Nephron (organoid): ENCODE data around the gene ERVK3-1.
A peak's percentile ranks its signal among the peaks of the same experiment; 100 is the strongest.
"Not testable (repeated sequence)": the region's sequence is repeated elsewhere in the genome, so short reads cannot be mapped to it uniquely, and the experiment has no call there.

Experiments used
- H3K27ac Mint-ChIP-seq, 3 experiments: 2 replicates each; pipeline ENCODE4 v1.8.0; 2020; ENCODE audit warnings: mixed read lengths in 3 of 3, mild to moderate bottlenecking in 2 of 3, moderate library complexity in 1 of 3
- H3K27me3 Mint-ChIP-seq: 2 replicates; pipeline ENCODE4 v1.8.0; 2021; ENCODE audit warnings: low read depth, mild to moderate bottlenecking, moderate library complexity, mixed read lengths
- H3K36me3 Mint-ChIP-seq: 2 replicates; pipeline ENCODE4 v1.8.0; 2020; ENCODE audit warnings: low read depth, mixed read lengths
- H3K4me1 Mint-ChIP-seq: 2 replicates; pipeline ENCODE4 v1.8.0; 2020; ENCODE audit warnings: mixed read lengths
- H3K4me3 Mint-ChIP-seq, 3 experiments: 2 replicates each; pipeline ENCODE4 v1.8.0; 2020; ENCODE audit warnings: mild to moderate bottlenecking in 3 of 3, mixed read lengths in 3 of 3, moderate library complexity in 2 of 3
- H3K9me3 Mint-ChIP-seq: 2 replicates; pipeline ENCODE4 v1.8.0; 2020; ENCODE audit warnings: mixed read lengths
- CTCF ChIP-seq, 3 experiments: fragments of 200-600 bp; sonication (generic); IDR thresholded peaks; one replicate each; pipeline ENCODE4 v1.5.0; 2021; ENCODE audit warnings: antibody characterized with exemption in 3 of 3; ENCODE audit not compliant: unreplicated experiment in 3 of 3

ERVK3-1 gene

GRCh38 chr19:58305065-58305931 lies at the start of gene ERVK3-1:
Gene ERVK3-1 (plus strand): TSS chr19:58305377. CDS start chr19:58312169, 6,792 bp downstream.
- Mint-ChIP-seq H3K9me3 (peaks cover 5% of the 10 kb centered on the region), H3K4me1 (peaks cover 22% of the 10 kb centered on the region), H3K27me3 (no peaks in the 10 kb centered on the region), H3K4me3 (peak within 1 kb of the TSS; percentile 96 to 100 (median 99)), H3K27ac (peak within 1 kb of the TSS; percentile 83 to 96 (median 89)), H3K36me3 (peaks cover 84% of the 10 kb centered on the region)
- no peak for TF ChIP-seq CTCF (IDR thresholded peaks at IDR 0.05; ENCODE audit: unreplicated experiment in 3 of 3)

GRCh38 chr19:58258259-58258658 lies 46.9 kb upstream of the ERVK3-1 start:
- not testable (repeated sequence) for H3K4me1 Mint-ChIP-seq, H3K27ac Mint-ChIP-seq, H3K27me3 Mint-ChIP-seq, H3K4me3 Mint-ChIP-seq
- Mint-ChIP-seq H3K36me3 (peaks cover 100% of the 10 kb centered on the region), H3K9me3 (peaks cover 92% of the 10 kb centered on the region)

GRCh38 chr19:58261600-58261967 lies 43.6 kb upstream of the ERVK3-1 start:
- TF ChIP-seq CTCF (IDR thresholded peaks at IDR 0.05; ENCODE audit: unreplicated experiment in 3 of 3): no peak
- Mint-ChIP-seq H3K27me3 (peaks cover 3% of the 10 kb centered on the region), H3K27ac (no peak overlapping the region), H3K36me3 (peaks cover 100% of the 10 kb centered on the region), H3K9me3 (peaks cover 87% of the 10 kb centered on the region), H3K4me1 (no peaks in the 10 kb centered on the region), H3K4me3 (no peak overlapping the region)

- Mint-ChIP-seq H3K27ac (no peak overlapping the region), H3K4me3 (no peak overlapping the region), H3K4me1 (no peaks in the 10 kb centered on the region), H3K36me3 (peaks cover 100% of the 10 kb centered on the region), H3K27me3 (peaks cover 3% of the 10 kb centered on the region), H3K9me3 (peaks cover 86% of the 10 kb centered on the region)
- TF ChIP-seq CTCF (IDR thresholded peaks at IDR 0.05; ENCODE audit: unreplicated experiment in 3 of 3): no peak
These were observed 42.9 kb upstream of the ERVK3-1 start for GRCh38 chr19:58261968-58262921.

- H3K27ac Mint-ChIP-seq: no peak overlapping the region
- no peaks in the 10 kb centered on the region for H3K27me3 Mint-ChIP-seq
- no peaks in the 10 kb centered on the region for H3K4me1 Mint-ChIP-seq
- H3K36me3 Mint-ChIP-seq: peaks cover 99% of the 10 kb centered on the region
- H3K4me3 Mint-ChIP-seq: no peak overlapping the region
- peaks cover 83% of the 10 kb centered on the region for H3K9me3 Mint-ChIP-seq
- TF ChIP-seq CTCF (IDR thresholded peaks at IDR 0.05; ENCODE audit: unreplicated experiment in 3 of 3): no peak
These were observed 42.3 kb upstream of the ERVK3-1 start for GRCh38 chr19:58262922-58263296.

- Mint-ChIP-seq H3K27me3 (no peaks in the 10 kb centered on the region), H3K4me1 (no peaks in the 10 kb centered on the region), H3K27ac (no peak overlapping the region)
These were observed 40.1 kb upstream of the ERVK3-1 start for GRCh38 chr19:58265100-58265499.

More at GRCh38 chr19:58265100-58265499, 40.1 kb upstream of the ERVK3-1 start:
- no peak overlapping the region for H3K4me3 Mint-ChIP-seq
- TF ChIP-seq CTCF (IDR thresholded peaks at IDR 0.05; ENCODE audit: unreplicated experiment in 3 of 3): no peak
- peaks cover 76% of the 10 kb centered on the region for H3K9me3 Mint-ChIP-seq
- H3K36me3 Mint-ChIP-seq: peaks cover 94% of the 10 kb centered on the region
